Small intestine (tissue), 7 donors: Measurements from ENCODE around the gene IL1RAPL1. TPM values are rescaled to one million over a fixed set of nuclear protein-coding genes. Genes with fewer than 3 reads are reported as not detected.

Experiments used
- DNase-seq, 2 donors: peaks; one replicate each; pipeline versions ENCODE4 v3.0.0 to v3.0.0-alpha.2; 2013
- FAIRE-seq: peaks from 2 replicates; lab custom pipeline; 2012; peaks lifted over from hg19 to GRCh38; lab: Jason Lieb, UNC
- H3K27ac ChIP-seq, 3 donors: one replicate each; pipeline ENCODE4 v1.5.1; 2013; ENCODE audit warnings: low read length in 2 of 3, mild to moderate bottlenecking in 2 of 3, control low read depth in 1 of 3, inconsistent platforms in 1 of 3, low read depth in 1 of 3, moderate library complexity in 1 of 3
- H3K27me3 ChIP-seq, 3 donors: one replicate each; pipeline ENCODE4 v1.6.1; 2013; ENCODE audit warnings: low read length in 3 of 3, inconsistent platforms in 1 of 3; ENCODE audit not compliant: control insufficient read depth in 3 of 3, insufficient read depth in 3 of 3
- H3K36me3 ChIP-seq, 3 donors: one replicate each; pipeline ENCODE4 v1.6.1; 2013; ENCODE audit warnings: low read length in 3 of 3, inconsistent platforms in 1 of 3, low read depth in 1 of 3, mild to moderate bottlenecking in 1 of 3, moderate library complexity in 1 of 3; ENCODE audit not compliant: control insufficient read depth in 3 of 3, insufficient read depth in 2 of 3
- H3K4me1 ChIP-seq, 3 donors: one replicate each; pipeline ENCODE4 v1.6.1; 2013; ENCODE audit warnings: low read length in 2 of 3, inconsistent platforms in 1 of 3, low read depth in 1 of 3, mild to moderate bottlenecking in 1 of 3, moderate library complexity in 1 of 3; ENCODE audit not compliant: control insufficient read depth in 3 of 3, insufficient read depth in 2 of 3
- H3K4me3 ChIP-seq, 3 donors: one replicate each; pipeline ENCODE4 v1.5.1; 2013; ENCODE audit warnings: low read length in 3 of 3, control low read depth in 1 of 3, inconsistent platforms in 1 of 3, low read depth in 1 of 3, mild to moderate bottlenecking in 1 of 3, moderate library complexity in 1 of 3
- H3K9me3 ChIP-seq, 2 donors: one replicate each; pipeline ENCODE4 v1.6.1; 2013; ENCODE audit warnings: low read depth in 1 of 2, low read length in 1 of 2; ENCODE audit not compliant: control insufficient read depth in 2 of 2, insufficient read depth in 1 of 2
- whole genome bisulfite sequencing, 3 donors: extraction: QIAGEN DNeasy Blood & Tissue Kit; methylation state at CpG; one replicate each; pipeline ENCODE4 v1.1.7; 2013; 5-methylcytosine and 5-hydroxymethylcytosine counted together
- polyA plus RNA-seq, 4 donors: library from polyadenylated mRNA; stranded (reverse) in 3 of 4; unstranded in 1 of 4; fragments of 200-250 nt in 3 of 4; fragments of 120-200 nt in 1 of 4; gene quantifications; one replicate each; pipeline versions ENCODE4 v1.2.1 to v1.2.3, GENCODE V29; 2013
- donor health status: healthy with polysubstance abuse.
- donor health status: control.
- donor health status: control.
- donor health status: Bipolar disorder and iron deficiency.
- donor health status: healthy.

The IL1RAPL1 gene
- polyA plus RNA-seq, 4 donors = 0.04 to 0.27 TPM; not detected in 2

DNA sequence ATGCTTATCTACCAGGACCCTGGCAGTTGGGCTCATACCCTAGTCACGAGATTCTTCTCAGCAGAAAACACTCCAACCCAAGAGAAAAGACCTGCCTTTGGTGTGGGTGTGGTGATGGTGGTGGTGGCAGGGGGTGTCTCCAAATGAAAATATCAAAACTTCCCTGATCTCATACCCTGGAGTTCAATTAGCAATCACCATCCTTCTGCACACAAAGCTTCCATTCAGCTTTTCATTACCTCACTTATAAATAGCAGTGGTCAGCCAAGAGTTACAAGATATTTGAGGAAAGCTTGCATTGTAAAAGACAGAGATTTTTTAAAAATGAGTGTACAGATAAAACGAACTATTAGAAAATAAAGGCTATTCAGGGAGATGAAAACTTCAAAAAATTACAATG lies 1047.3 kb downstream of the IL1RAPL1 start:
- Histone ChIP-seq H3K27ac (no peak overlapping the region), H3K4me3 (no peak overlapping the region), H3K27me3 (no peaks in the 10 kb centered on the region), H3K4me1 (no peaks in the 10 kb centered on the region), H3K36me3 (no peaks in the 10 kb centered on the region), H3K9me3 (no peaks in the 10 kb centered on the region)
- 17 to 67% (median 28%) methylated on average over 2 of the region's 2 CpGs for WGBS, 3 donors
- DNase-seq (no peak), FAIRE-seq (no peak)

GRCh38 chrX:29636331-29636730 lies 1049.1 kb downstream of the IL1RAPL1 start:
- FAIRE-seq (no peak), DNase-seq (no peak)
- H3K27ac ChIP-seq = no peak overlapping the region
- H3K4me1 ChIP-seq = no peaks in the 10 kb centered on the region
- 52 to 83% (median 79%) methylated on average over 3 of the region's 3 CpGs for WGBS, 3 donors
- H3K36me3 ChIP-seq = no peaks in the 10 kb centered on the region
- H3K27me3 ChIP-seq = no peaks in the 10 kb centered on the region
- no peak overlapping the region for H3K4me3 ChIP-seq
- no peaks in the 10 kb centered on the region for H3K9me3 ChIP-seq

GRCh38 chrX:29640106-29640505 lies 1052.9 kb downstream of the IL1RAPL1 start:
- 78 to 86% (median 83%) methylated on average over 2 of the region's 2 CpGs for WGBS, 3 donors
- Histone ChIP-seq H3K4me3 (no peak overlapping the region), H3K27ac (no peak overlapping the region), H3K36me3 (no peaks in the 10 kb centered on the region), H3K9me3 (no peaks in the 10 kb centered on the region), H3K27me3 (no peaks in the 10 kb centered on the region), H3K4me1 (no peaks in the 10 kb centered on the region)
- no peak for DNase-seq
- FAIRE-seq = no peak

- WGBS, 3 donors = 3 to 41% (median 6%) methylated on average over 1 of the region's 1 CpG
- no peaks in the 10 kb centered on the region for H3K4me1 ChIP-seq
- H3K36me3 ChIP-seq = no peaks in the 10 kb centered on the region
- no peak overlapping the region for H3K27ac ChIP-seq
- H3K9me3 ChIP-seq = peaks cover 0 to 3% of the 10 kb centered on the region in 2 donors
- FAIRE-seq = no peak
- H3K4me3 ChIP-seq = no peak overlapping the region
- DNase-seq = no peak
- H3K27me3 ChIP-seq = no peaks in the 10 kb centered on the region
Observed at GRCh38 chrX:29641461-29641860, 1054.2 kb downstream of the IL1RAPL1 start.

GRCh38 chrX:29643181-29643580 lies 1055.9 kb downstream of the IL1RAPL1 start:
- H3K27me3 ChIP-seq = no peaks in the 10 kb centered on the region
- FAIRE-seq (no peak), DNase-seq (no peak)
- 61 to 72% (median 70%) methylated on average over 2 of the region's 2 CpGs for WGBS, 3 donors
- H3K4me3 ChIP-seq = no peak overlapping the region
- peaks cover 0 to 3% of the 10 kb centered on the region in 2 donors for H3K9me3 ChIP-seq
- no peak overlapping the region for H3K27ac ChIP-seq
- H3K4me1 ChIP-seq = no peaks in the 10 kb centered on the region
- no peaks in the 10 kb centered on the region for H3K36me3 ChIP-seq

GRCh38 chrX:29648161-29648560 lies 1060.9 kb downstream of the IL1RAPL1 start:
- H3K4me1 ChIP-seq = no peaks in the 10 kb centered on the region
- no peak overlapping the region for H3K4me3 ChIP-seq
- H3K36me3 ChIP-seq = no peaks in the 10 kb centered on the region
- no peak for FAIRE-seq
- WGBS, 3 donors = 78 to 93% (median 87%) methylated on average over 1 of the region's 1 CpG
- H3K9me3 ChIP-seq = peaks cover 0 to 3% of the 10 kb centered on the region in 2 donors
- DNase-seq = no peak
- H3K27ac ChIP-seq = no peak overlapping the region
- H3K27me3 ChIP-seq = no peaks in the 10 kb centered on the region

DNA sequence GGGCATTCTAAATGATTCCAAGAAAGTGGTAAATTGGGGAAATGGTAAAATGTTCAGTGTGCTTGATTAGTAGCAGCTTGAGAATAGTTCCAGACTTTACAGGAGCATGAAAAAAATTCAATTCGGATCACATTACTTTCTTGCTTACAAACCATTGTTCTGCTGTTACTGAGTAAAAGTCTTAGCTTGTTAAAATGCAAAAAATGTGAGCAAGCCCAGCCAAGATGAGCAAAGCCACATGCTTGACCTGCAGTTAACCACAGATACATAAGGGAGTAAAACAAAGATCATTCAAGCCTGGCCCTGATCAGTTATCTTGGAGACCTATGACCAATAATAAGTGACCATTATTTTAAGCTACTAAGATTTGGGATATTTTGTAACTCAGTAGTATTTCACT lies 1065.2 kb downstream of the IL1RAPL1 start:
- Histone ChIP-seq H3K4me3 (no peak overlapping the region), H3K27ac (no peak overlapping the region), H3K36me3 (no peaks in the 10 kb centered on the region), H3K9me3 (no peaks in the 10 kb centered on the region), H3K27me3 (no peaks in the 10 kb centered on the region), H3K4me1 (no peaks in the 10 kb centered on the region)
- DNase-seq = no peak
- 31 to 52% (median 39%) methylated on average over 1 of the region's 1 CpG for WGBS, 3 donors
- no peak for FAIRE-seq

GRCh38 chrX:29653721-29654120 lies 1066.5 kb downstream of the IL1RAPL1 start:
- no peaks in the 10 kb centered on the region for H3K36me3 ChIP-seq
- no peaks in the 10 kb centered on the region for H3K9me3 ChIP-seq
- no peak overlapping the region for H3K4me3 ChIP-seq
- FAIRE-seq (no peak), DNase-seq (no peak)
- H3K27ac ChIP-seq = no peak overlapping the region
- H3K27me3 ChIP-seq = no peaks in the 10 kb centered on the region
- no peaks in the 10 kb centered on the region for H3K4me1 ChIP-seq

GRCh38 chrX:29659911-29660310 lies 1072.7 kb downstream of the IL1RAPL1 start:
- DNase-seq (no peak), FAIRE-seq (no peak)
- Histone ChIP-seq H3K27me3 (no peaks in the 10 kb centered on the region), H3K36me3 (no peaks in the 10 kb centered on the region), H3K9me3 (no peaks in the 10 kb centered on the region), H3K27ac (no peak overlapping the region), H3K4me1 (no peaks in the 10 kb centered on the region), H3K4me3 (no peak overlapping the region)
- WGBS, 3 donors = 62 to 74% (median 63%) methylated on average over 4 of the region's 4 CpGs
